CD4-positive, alpha-beta T cell treated with Interleukin-15 for 1 hour (primary cell): ENCODE results near the gene NFIC.

ENCODE experiments used
- DNase-seq: peaks from one replicate; pipeline ENCODE4 v3.0.0-alpha.2; 2020

The NFIC gene

GRCh38 chr19:3359919-3360420, 6.4 kb upstream of the NFIC start:
- DNase-seq, result no peak

DNA sequence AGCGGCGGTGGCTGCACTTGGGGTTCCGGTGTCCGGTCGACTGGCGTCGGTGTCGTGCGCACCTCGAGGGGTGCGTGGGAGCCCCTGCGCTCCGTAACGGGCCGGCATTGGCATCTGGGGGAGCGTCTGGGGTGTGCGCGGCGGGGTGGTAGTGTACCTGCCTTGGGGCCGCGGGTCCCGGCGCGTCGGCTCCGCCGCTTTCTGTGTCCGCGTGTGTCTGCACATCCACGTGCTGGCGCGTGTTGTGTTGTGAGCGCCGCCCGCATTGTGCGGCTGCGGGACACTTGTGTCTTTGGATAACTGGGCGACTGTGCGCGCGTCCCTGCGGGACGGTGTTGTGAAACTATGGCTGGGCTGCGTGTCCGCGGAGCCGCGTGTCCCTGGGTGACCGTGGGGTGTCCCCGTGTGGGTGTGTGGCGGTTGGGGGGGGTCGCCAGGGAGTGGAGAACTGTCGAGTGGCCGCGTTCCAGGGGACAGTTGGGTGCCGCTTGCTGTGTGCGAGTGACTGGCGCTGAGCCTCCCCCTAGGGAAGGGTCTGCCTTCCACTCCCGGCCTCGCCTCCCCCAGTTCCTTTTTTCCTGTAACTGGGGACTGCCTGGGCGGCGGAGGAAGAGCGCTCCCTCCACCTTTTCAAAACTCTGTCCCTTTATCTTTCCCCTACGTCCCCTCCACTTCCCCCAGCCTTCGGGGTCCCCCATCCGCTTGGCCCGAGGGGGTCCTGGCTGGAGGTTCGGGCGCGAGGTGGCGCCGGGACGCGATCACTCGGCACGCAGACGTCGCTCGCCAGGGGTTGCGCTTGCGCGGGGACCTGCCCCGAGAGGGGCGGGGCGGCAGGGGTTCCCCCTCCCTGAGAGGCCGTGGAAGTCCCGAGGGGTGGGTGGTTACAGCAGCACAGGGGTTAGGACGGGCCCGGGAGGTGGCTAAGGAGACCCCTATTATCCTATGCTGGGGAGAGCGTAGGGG, 5.7 kb upstream of the NFIC start:
- DNase-seq, result peak; percentile 79

DNA sequence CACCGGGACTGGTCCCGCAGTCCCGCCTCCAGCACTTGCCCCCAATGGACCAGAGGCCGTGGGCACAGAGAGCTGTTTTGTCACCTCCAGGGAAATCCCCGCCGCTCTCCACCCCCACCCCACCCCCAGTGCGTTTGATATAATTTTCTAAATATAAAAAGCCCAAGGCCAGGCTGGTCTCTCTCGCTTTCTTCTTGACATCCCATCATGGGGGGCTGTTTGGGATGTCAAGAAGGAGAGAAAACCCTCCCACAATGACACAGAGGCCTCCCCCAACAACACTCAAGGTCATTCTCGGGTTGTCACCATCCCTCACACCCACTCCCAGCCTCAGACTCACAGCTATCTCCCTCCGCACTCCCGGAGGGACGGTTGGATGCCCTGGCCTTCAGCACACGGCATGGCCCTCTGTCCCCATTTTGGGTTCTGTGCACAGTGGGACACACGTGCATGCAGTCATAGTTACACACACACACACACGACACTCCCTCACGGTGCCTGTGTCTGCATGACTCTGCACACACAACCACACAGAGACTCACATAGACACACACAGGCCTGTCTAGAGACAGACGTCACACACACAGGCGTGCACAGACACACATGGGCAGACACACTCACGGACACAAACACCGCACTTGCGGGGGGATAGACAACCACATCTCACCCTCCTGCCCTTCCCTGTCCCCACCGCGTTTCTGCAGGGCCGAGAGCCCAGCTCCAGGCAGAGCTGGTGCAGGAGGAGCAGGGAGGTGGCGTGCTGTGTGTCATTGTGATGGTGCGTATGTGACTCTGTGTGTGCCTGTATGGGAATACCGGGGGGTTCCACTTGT, 4.8 kb upstream of the NFIC start:
- no peak for DNase-seq

DNA sequence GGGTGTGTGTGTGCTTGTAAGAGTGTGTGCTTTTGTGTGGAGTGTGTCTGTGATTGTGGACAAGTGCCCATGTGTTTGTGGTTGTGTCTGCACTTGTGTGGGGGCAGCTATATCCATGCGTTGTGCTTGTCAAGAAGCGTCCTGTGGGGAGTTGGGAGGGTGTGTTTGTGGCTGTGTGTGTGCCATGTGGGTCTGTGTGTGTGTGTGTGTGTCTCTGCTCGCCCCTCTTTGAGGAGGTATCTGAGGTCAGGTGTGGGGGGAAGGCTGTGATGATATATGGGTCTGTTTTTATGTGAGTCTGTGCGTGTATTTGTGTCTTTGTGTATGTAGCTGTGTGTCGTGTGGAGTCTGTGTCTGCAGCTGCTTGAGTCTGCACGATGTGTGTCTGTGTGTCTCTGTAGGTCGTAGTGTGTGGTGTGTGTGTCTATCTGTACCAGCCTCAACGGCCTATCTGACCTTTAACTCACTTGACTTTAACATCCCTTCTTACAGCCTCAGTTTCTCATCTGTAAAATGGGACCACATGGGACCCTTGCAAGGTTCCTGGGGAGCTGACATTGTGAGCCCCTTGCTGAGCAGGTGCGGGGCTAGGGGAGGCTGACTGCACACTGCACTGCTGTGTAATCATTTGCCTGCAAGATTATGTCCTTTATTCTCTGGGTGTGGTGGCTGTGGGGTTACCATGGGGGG, 4.0 kb upstream of the NFIC start:
- DNase-seq, result no peak

- no peak for DNase-seq
Measured at GRCh38 chr19:3363841-3364500, 2.4 kb upstream of the NFIC start.

- DNase-seq, result no peak
Measured at GRCh38 chr19:3364501-3364858, 1.9 kb upstream of the NFIC start.

DNA sequence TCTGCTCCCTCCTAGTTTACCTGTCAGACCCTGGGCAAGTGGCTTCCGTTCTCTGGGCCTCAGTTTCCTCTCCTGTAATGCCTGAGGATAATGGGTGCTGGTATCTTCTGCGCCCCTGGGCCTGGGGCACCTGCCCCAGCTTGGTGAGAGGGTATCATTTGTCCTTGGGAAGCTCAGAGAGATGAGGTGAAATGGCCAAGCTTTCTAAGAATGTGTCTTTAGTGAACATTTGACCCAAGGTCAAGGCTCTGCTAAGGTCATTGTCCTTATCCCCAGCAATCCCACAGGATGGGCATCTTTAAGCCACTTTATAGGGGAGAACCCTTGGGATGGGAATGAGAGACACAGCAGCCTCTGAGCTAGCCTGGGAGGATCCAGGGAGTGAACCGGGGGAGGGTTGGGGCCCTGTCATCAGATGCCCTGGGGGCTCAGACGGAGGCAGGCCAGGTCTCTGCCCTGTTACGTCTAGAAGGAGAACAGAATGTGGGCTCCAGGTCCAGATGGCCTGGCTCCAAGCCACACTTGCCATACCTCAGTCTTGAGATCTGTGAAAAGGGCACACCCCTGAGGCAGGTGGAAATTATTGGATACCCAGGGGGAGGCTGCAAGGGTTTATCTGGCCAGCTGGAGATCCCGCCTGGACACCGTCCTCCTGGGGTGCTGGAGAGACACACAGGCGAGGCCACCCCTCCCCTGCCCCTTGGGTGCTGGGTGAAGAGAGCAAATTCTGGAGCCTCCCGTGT, 1.1 kb upstream of the NFIC start:
- DNase-seq, result no peak

DNA sequence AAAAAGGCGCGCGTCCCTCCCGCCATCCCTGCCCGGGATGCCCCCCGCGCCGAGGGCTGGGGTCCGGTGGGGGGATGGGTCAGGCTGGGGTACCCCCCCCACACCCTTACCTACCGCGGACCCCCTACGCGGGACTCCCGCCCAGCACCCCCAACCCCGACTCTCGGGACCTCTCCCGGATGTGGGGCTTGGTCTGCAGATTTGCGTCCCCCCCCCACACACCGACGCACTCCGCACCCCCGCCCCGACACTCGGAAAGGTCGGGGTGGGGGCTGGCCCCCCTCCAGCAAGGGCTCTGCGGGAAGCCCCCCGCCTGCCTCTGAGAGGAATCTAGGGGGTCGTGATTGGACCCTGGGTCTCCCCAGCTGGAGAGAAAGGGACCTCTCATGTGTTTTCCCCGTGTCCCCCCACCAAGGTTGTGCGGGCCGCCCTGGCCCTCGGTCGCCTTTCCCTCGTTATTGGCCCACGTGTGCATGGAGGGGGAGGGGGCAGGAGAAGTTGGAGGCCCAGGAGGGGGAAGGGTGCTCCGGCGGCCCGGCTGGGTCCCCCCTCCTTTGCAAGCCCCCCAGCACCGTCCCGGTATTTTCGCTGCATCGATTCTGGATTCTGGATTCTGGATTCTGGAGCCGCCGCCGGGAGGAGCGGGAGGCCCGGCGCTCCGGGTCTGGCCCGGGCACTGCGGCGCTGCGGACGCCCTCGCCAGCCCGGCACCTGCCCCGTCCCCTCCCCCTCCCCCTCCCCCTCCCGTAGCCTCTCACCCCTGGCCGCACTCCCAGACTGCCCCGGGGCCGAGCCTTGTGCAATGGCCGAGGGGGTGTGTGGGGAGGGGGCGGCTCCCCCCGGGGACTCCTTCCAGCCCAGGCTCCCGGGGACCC, 607 bp downstream of the NFIC start:
- DNase-seq, result no peak

DNA sequence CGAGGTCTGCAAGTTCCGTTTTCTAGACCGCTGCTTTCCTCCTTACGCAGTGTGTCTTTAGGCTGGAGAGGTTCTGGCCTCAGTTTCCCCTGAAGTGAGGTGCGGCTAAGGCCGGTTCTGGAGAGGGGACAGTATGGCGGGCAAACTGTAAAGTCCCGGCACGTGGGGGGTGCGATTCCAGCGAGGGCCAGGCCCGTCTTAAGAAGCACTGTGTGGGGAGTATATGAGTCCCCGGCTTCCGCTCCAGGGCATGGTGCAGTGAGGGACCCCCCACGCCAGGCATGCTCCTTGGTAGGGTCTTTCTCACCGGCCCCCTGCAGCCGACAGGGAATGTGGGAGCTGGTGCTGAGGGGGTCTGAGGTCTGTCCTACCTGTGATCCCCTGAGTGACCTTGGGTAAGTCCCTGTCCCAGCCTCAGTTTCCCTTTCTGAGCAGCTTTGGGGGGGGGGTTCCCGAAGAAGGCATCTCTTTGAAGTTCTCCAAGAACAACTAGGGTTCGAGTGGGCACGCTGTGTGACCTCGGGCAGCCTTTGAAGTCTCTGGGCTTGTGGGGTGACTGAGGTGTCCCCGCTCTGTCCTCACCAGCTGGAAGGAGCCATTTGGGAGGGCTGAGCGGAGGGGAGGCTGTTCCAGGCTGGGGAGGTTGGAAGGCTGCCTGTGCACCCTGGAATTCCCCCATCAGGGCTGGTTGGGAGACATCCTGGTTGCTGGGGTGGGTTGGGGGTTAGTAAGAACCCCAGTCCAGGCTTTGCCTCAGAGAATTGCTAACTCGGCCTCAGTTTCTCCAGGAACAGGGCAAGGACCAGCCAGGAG, 1.5 kb downstream of the NFIC start:
- DNase-seq, result no peak

DNA sequence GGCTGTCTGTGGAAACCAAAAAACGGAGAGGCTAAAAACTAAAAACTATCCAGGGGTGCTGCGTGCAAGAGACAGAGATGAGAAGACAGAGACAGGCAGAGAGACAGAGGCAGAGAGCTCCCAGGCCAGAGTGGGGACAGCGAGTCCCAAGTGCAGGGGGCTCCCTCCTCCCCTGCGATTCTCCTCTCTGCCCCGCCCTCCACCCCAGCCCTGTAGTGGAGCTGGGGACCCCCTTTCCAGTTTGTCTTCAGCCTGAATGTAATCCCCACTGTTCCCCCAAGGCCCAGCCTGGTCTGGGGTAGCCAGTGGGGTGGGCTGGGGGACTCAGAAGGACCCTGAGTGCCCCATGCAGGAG, 2.0 kb downstream of the NFIC start:
- DNase-seq, result no peak

- no peak for DNase-seq
Measured at GRCh38 chr19:3368848-3369336, 2.5 kb downstream of the NFIC start.

- DNase-seq, result peak; percentile 23
Measured at GRCh38 chr19:3369337-3370213, 3.2 kb downstream of the NFIC start.

DNA sequence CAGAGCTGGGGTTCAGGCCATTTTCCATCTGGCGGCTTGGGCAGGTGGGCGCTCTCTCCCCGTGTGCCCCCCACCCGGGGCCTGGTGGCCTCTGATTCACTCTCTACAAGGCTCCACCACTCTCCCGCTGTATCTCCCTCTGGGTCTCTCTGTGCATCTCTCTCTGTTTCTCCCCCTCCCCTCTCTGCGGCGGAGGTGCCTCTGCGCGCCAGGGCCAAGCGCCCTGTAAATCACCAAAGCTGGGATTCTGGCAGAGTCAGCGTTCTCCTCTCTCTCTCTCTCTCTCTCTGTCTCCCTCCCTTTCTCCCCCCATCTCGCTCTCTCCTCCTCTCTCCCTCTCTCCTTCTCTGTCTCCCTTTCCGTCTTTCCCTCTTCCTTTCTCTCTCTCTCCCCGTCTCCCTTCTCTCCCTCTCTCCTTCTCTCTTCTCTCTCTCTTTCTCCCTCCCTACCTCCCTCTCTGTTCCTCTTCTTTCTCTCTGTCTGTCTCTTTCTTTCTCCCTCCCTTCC, 3.9 kb downstream of the NFIC start:
- no peak for DNase-seq

DNA sequence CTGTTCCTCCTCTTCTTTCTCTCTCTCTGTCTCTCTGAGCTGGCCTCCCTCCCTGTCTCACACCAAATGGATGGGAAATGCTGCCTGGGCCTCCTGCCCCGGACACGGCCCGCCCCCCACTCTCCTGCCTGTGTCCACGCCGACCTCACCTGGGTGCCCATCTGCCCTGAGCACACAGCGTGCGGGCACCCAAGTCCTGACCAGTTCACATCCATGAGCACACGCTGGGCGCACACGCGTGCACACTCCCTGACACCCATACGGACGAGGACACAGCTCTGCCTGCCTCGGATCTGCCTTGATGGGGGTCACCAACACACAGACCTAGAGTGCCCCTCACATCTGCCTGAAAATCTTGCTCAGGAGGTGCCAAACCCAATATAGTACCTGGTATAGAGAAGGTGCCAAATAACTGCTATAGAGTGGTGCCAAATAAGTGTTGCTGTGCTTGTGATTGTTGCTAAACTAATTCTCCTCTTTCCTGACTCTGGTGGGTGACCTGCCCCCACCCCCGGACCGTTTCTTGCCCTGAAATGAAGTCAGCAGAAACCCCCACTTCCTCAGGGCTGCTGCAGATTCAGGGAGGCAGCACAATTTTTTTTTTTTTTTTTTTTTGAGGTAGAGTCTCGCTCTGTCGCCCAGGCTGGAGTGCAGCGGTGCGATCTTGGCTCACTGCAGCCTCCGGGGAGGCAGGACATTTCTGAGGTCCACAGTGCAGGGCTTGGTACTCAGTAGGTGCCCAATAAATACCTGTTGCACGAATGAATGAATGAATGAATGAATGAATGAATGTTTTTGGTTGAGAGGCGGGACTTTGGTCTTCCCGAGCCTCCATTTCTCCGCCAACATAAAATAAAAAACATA, 4.6 kb downstream of the NFIC start:
- DNase-seq, result no peak

GRCh38 chr19:3372413-3372812, 6.0 kb downstream of the NFIC start:
- no peak for DNase-seq

DNA sequence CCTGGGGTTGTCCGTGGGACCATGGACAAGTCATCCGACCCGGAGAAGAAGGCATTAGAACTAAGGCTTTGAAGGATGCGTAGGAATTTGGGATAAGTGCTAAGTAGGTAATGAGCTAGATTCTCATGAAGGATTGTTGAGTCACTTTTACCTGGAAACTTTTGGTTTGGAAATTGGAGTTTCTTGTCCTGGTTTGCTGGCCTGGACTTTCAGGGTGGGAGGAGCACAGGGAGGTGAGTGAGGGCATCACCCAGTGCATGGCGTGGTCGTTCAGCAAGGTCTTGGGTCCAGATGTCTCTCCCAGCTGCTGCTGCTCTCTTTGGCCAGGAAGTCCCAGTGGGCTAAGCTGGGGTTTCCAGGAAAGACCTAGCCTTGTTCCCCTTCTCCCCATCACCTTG, 7.6 kb downstream of the NFIC start:
- DNase-seq, result no peak

- DNase-seq, result no peak
Measured at GRCh38 chr19:3374369-3375112, 8.2 kb downstream of the NFIC start.
